GM19238 (cell line): ENCODE measurements around the gene CHM.

ENCODE experiments used
- DNase-seq: peaks from one replicate; pipeline ENCODE4 v3.0.0; 2011; ENCODE audit warnings: low spot score; ENCODE audit not compliant: insufficient read length

The CHM gene

DNA sequence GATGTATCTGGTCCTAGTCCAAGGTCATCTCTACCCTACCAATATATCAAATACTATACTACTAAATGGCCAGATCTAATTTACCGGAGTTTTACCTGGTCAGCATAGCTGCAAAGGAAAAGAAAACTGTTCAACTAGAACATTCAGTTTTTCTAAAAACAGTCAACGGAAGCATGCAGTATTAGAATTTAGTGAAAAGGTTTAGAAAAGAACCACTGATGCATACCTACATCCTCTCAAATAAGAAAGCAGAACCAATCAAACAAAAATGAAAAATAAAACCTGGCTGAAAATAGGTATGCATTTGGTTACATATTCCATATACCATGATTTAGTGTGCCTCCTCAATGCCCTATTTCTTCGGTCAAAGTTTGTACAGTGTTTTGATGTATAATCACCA, 140.0 kb downstream of the CHM start:
- DNase-seq, result no peak

GRCh38 chrX:85906399-85906798, 141.0 kb downstream of the CHM start:
- no peak for DNase-seq

DNA sequence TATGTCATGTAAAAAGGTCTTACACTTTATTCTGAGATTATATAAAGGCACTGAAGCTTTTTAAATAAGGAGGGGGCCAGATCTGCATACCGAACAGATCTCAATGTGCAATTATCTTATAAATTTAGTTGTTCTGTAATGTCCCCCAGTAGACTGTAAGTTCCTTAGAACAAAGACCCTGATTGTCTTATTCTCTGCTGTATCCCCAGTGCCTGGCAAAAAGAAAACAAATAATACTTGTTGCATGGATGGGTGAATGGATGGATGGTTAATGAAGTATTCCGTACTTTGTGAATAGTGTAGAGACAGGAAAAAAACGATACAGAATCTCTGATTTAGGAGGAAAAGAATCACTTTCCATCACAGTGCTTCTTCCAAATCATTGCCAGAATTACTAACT, 141.5 kb downstream of the CHM start:
- DNase-seq, result no peak

DNA sequence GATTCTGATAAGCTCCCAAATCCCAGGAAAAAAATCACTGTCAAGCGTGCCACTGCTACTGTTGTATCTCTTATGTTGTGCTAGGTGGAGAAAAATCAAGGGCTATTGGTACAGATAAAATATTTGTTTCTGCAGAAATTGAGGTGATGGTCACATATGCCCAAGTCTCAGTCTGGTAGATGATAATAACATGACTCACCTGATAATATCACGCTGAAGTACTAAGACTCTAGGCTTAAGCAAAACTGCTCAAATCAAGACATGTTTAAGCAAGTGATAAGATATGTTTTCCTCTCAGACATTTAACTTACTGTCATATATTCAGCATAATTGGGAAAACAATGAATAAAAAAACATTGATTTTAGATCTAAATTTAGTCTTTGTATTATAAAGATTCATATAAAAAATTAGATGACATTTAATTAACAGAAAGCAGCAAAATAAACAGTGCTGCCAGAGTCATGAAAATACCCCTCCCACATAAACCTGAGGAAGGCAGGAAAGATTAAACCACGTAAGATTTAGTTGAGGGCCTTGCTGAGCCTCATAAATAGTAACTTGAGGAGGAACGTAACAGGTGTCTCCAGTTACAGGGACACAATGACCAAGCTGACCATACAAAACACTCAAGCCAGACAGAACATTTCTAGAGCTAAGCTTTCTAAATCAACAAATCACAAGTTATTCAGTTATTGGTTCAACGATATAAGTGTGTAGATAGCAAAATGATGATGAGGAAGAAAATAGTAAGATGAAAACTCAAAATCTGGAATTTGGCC, 143.5 kb downstream of the CHM start:
- DNase-seq, result no peak

DNA sequence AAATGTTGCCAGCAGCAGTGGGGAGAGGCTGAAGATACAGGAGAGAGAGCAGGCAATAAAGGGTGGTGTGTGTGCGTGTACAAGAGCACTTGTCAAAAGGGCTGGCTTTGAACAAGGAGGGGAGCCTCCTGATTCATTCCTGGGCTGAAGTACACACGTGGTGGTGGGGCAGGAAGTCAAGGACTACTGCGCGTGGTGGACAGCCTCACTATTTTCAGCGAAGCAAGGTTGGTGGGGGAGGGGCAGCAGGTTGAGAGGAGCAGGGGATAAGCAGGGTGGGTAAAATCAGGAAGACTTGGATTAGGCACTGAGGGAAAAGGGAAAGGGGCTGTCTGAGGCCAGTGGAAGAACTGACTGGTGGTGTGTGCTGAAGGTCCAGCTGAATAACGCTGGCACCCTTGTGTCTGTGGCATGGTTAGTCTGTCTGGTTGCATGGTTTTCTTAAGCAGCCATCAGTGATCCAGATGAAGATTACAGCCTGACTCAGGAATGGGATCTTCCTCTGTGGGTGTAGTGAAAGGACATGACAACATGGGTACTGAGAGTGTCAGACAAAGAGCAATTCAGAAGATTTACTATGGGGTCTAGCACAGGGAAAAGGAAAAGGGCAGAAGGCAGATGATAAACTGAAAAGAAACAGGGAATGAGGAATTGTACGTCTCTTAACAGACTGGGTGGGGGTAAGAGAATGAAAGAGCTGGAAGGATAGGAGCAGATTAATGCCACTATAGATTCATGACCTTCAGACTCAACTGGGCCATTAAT, 149.8 kb downstream of the CHM start:
- no peak for DNase-seq

GRCh38 chrX:85882601-85883000, 164.8 kb downstream of the CHM start:
- no peak for DNase-seq

- DNase-seq, result no peak
Measured at GRCh38 chrX:85870585-85870984, 176.8 kb downstream of the CHM start.

DNA sequence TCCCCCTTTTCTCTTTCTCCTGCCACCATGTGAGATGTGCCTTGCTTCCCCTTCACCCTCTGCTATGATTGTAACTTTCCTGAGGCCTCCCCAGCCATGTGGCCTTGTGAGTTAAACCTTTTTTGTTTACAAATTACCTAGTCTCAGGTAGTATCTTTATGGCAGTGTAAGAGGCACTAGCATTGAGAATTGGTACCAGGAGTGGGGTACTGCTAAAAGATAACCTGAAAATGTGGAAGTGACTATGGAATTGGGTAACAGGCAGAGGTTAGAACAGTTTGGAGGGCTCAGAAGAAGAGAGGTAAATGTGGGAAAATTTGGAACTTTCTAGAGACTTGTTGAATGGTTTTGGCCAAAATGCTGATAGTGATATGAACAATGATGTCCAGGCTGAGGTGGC, 182.0 kb downstream of the CHM start:
- no peak for DNase-seq

- DNase-seq, result no peak
Measured at GRCh38 chrX:85859426-85859825, 187.9 kb downstream of the CHM start.

GRCh38 chrX:85851418-85851817, 195.9 kb downstream of the CHM start:
- DNase-seq, result no peak

DNA sequence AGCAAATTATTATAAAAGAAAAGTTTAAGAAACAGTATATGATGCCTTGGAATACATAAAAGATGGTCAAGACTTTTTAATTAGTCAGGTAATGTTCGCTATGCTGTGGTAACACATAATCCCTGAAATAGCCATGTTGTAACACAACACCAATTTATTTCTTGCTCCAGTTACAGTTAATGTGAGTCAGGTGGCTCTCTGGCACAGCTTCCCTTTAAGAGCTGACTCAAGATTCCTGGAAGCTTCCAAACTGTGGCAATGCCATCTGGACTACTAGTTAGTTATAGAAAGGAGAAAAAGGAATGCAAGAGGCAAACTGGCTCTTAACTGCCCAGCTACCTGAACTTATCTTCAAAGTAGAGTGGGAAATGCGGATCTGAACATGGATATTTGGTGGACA, 210.5 kb downstream of the CHM start:
- DNase-seq, result no peak

DNA sequence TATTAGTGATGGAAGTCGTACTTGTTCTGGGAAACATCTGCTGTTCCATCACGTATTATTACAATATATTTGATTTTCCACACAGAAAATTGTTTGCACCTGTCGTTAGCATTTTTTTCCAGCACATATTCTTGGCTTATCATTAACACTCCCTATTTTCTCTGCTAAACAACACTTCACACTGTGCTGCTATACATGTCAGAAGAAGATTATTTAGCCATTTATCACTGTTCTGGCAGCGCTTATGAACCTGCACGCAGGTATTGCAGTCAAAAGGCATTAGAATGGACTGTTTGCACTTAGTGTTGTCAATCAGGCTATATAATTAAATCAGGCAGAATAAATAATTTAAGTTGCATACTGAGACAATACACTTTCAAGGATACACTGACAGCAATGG, 218.6 kb downstream of the CHM start:
- DNase-seq, result no peak

GRCh38 chrX:85815203-85815751, 232.1 kb downstream of the CHM start:
- no peak for DNase-seq
